ENCODE data around the gene LAMP1. TPM values are rescaled to one million over a fixed set of nuclear protein-coding genes. Genes with fewer than 3 reads are reported as not detected.
"Not testable (repeated sequence)": the region's sequence is repeated elsewhere in the genome, so short reads cannot be mapped to it uniquely, and the experiment has no call there.

The LAMP1 gene
- total RNA-seq, 1 donor from 2014 or later = 55.1 TPM

DNA sequence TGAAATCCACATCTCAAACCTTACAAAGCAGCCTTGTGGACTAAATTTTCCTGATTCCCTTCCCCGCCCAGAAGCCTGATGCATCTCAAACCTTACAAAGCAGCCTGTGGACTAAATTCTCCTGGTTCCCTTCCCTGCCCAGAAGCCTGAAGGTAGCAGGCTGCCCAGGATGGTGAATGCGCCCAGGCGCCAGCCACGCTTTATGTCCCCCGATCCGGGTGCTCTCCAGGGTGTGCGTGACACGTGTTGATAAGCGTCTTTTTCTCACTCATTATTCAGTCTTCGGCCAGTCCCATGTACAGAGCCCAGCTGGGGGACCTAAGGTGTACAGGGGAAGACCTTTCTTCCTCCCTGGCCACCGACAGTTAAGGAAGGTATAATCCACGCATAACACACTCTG, 31.8 kb downstream of the LAMP1 start:
- no peak for DNase-seq

DNA sequence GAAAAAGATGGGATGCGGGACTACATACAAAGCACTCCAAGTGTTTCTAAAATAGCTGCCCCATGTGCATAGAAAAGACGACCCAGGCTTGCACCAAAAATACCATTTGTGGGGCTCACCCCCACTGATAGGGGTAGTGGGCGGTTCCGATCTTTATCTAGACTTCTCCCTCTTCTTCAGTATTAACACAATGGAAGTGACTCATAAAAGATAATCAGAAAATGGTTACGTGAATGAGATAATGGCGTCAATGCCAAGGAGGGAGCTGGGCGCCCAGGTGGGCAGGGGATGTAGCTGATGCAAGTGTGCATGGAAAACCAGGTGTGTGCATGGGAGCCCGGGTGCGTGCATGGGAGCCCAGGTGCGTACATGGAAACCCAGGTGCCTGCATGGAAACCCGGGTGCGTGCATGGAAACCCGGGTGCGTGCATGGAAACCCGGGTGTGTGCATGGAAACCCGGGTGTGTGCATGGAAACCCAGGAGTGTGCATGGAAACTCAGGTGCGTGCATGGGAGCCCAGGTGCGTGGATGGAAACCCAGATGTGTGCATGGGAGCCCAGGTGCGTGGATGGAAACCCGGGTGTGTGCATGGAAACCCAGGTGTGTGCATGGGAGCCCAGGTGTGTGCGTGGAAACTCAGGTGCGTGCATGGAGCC, 32.7 kb downstream of the LAMP1 start:
- DNase-seq = no peak

DNA sequence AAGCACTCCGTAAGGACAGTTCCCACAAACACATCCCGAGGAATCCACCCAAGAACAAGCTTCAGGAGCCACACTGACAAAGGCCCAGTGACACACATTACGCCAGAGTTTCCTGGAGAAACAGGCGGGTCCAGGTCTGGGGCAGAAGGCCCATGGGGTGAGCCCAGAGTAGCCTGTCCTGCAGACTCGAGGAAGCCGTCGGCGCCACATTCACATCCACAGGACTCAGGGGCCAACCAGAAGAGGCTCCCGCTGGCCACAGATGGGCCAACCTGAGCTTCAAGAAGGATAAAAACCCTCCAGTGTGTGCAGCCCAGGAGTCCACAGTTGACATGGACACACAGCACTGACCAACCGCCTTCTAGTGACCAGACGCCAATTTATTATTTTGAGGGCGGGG, 35.6 kb downstream of the LAMP1 start:
- DNase-seq = no peak

DNA sequence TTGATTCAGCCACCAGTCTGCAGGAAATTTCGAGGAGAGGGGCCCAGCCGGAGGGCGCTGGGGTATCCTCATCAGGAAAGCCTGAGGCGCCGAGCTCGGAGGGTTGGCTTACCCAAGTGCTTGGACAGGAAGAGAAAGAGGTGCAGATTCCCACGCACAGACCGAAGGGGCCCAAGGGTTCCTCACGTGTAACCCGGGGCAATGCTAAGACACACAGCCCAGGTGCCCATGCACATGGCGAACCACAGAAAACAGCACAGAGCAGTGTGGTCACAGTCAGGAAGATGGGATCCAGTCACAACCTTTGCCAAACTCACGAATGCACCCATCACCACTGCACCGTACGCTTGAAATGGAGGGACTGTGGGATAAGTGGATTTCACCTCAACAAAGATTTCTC, 36.0 kb downstream of the LAMP1 start:
- no peak for DNase-seq

DNA sequence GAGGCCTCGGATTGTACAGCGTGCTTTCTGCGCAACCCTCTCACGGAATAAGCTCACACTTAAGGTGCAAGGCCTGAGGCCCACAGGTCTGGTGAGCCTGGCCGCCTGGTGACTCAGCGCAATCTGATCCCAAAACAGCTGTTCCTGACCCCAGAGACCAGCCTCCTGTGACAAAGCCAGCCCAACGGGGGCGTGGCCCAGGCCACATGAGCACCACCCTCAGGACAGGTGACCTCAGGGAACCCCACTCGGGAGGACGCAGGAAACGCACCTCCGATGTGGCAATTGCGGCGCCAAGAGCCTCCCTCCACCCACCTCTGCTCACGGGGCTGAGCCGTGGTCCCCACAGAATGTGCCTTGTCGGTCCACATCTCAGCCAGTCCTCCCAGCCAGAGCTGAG, 40.5 kb downstream of the LAMP1 start:
- no peak for DNase-seq

DNA sequence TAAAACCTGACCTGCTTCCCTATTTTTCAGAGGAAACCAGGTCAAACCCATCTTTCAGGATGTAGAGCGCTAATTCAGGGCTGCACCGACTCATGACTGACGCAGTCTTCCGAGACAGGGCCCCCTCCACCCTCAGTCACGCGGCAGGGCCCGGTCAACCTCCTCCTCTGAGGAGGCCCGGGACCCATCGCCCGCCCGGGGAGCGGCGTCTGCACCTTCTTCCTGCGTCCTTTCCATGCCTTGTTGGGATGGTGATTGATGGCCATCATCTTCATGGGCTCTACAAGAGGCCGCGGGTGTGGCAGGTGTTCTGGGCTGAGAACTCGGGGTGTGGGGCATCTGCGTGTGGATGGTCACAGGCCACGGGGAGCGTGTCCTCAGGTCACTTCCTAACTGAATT, 40.9 kb downstream of the LAMP1 start:
- DNase-seq = no peak

DNA sequence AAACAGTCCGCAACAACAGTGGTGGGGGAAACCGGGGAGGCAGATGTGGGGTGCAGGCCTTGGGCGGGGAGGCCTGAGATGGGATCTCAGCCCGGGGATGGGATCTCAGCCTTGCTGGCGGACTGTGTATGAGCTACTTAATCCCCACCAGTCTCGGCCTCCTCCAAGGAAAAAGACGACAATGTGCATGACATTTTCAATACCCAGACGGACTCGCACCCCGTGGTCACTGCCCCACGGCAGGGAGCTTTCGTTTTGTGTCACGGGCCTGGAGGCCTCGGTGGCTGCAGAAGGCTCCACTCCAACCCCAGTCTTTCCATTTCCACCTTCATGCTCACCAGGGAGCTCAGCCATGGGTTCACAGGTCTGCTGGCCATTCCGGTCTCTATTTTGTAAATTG, 41.4 kb downstream of the LAMP1 start:
- DNase-seq = no peak

DNA sequence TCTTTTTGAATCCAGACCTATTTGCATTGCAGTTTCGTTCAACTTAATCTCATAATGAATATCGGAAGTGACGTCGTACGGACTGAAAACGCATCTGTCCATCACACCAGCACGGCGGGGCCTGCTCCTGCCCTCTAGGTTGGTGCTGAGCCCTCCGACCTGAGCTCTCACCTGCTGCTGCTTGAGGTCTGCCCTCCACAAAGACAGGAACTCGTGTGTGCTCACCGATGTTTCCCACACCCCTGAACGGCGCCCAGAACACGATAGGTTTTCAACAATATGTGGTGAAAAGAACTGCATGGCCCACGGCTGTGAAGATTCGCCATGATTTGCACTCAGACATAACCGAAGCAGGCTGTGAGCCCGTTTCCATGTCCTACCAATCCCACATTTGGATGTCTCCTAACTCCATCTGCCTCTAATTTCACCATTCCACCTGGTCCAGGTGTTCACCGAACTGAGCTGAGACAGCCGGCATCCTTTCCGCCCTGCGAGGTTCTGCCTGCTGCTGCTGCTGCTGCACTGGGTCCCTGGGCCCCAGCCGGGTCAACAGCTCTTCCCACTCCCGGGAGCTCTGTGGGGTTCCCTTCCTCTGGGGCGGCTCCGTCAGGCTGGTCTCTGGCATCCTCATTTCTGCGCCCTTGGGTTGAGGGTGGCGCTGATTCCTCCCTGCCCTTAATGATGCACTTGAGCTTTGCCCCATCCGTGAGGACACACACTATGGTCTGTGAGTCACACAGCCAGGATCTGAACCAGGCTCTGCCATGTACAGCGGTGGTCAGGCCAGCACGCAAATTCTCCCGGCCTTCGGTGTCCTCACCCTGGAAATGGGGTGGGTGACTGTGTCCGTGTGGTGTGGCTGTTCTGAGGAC, 46.0 kb downstream of the LAMP1 start:
- DNase-seq = no peak

DNA sequence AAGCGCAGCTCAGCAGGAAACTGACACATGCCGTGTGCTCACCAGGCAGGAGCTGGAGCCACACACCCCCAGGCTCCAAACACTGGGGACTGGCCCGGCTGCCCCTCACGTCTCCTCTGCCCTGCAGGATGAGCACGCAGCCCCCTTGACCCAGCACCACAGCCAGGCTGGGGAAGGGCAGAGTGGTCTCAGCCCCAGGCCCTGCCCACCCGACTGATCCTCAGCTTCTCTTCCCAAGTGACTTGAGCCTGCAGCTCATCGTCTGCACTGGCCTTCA, 46.6 kb downstream of the LAMP1 start:
- DNase-seq = no peak

DNA sequence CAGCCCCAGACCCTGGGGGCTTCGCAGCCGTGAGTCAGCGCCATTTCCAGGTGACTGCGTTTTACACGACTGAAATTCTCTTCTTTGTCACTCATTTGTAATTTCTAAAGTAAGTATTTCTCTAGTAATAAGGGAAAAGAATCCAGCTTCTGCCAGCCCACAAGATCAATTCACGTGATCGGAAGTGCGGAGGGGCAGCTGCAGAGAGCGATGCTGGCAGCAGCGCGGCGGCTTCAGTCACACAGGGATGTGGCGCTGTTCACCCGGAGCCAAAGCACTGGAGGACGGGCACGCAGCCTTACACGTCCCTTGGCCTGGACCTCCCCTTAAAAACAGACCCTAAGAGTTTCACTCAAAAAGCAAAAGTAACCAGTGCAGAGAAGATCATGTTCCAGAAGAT, 48.4 kb downstream of the LAMP1 start:
- no peak for DNase-seq

DNA sequence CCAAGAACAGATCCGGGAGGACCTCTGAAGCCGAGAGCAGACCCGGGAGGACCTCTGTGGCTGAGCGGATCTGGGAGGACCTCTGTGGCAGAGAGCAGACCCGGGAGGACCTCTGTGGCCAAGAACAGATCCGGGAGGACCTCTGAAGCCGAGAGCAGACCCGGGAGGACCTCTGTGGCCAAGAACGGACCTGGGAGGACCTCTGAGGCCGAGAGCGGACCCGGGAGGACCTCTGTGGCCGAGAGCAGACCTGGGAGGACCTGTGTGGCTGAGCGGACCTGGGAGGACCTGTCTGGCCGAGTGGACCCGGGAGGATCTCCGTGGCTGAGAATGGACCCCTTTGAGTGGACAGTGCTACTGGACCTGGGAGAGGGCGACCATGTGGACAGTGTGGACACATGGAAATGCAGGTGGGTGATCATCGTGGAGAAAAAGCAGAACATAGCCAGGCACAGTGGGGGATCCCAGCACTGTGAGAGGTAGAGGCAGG, 50.7 kb downstream of the LAMP1 start:
- DNase-seq = not testable (repeated sequence)

DNA sequence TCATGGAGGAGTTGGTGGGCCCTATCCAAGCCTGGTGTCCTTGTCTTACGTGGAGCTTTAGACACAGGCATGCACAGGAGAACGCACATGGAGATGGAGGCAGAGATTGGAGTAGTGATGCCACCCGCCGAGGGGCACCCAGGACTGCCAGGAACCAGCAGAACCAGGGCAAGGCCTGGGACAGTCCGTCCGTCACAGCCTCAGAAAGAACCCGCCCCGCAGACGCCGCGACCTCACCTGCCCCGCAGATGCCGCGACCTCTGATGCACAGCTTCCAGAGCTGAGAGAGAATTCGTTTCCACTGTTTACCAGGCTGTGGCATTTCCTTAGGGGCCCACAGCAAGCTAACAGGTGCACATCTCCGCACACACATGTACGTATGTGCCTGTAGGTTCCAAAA, 51.6 kb downstream of the LAMP1 start:
- no peak for DNase-seq

DNA sequence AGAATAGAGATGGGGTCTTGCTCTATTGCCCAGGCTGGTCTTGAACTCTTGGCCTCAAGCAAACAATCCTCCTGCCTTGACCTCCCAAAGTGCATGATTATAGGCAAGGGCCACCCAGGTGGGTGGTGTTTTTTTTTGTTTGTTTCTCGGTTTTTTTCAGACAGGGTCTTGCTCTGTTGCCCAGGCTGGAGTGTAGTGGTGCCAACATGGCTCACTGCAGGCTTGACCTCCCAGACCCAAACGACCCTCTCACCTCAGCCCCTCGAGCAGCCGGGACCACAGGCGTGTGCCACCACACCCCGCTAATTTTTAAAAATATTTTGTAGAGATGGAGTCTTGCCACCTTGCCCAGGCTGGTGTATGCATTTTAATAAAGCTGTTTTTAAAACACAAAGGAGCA, 52.0 kb downstream of the LAMP1 start:
- no peak for DNase-seq

DNA sequence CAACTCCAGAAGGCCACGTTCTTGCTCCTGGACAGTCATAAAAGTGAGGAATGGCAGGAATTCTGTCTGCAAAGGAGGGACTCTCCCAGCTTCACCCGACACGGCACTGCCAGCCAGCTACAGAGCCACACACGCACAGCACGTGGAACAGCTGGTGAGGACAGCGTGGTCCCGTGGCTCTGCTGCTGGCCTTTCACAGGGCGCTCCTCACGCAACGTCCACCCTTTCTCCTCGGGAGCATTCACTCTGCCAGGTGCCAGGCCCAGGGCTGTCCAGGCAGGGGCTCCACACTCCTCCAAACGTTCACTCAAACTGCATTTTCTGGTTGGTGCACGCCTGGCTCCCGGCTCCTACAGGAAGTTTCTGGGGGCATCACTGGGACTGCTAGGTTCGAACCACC, 52.5 kb downstream of the LAMP1 start:
- no peak for DNase-seq

DNA sequence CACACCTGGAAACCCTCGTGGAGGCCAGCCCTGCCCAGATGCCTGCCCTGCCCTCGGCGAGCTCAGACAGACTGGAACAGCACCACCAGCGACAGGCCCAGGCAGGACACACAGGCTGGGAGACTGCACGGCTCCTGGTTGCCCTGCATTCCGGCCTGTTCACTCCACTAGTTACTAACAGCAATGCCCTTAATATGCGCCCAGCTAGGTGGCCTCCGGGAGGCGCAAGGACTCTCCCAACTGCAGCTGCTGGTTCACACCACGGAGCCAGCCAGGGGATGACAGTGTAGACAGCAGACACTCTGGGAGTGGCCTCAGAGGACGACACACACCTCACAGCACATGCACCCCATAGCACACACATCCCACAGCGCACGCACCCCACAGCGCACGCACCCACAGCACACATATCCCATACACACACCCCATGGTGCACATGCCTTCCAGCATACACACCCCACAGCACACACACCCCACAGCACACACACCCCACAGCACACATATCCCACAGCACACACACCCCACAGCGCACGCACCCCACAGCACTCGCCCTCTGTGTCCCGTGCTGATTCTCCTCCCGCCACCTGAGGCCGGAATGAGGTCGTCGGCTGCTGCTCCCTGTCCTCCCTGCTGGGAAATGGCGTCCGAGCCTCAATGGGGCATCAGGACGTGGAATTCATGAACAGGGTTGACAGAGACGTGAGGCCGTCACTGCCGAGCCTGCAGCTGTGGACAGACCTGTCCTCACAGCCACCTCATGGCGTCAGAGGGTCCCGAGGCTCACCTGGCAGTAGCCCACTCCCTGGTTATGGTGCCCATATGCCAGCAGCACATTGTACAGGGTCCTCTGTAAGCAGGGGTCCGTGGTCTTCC, 53.3 kb downstream of the LAMP1 start:
- DNase-seq = no peak

DNA sequence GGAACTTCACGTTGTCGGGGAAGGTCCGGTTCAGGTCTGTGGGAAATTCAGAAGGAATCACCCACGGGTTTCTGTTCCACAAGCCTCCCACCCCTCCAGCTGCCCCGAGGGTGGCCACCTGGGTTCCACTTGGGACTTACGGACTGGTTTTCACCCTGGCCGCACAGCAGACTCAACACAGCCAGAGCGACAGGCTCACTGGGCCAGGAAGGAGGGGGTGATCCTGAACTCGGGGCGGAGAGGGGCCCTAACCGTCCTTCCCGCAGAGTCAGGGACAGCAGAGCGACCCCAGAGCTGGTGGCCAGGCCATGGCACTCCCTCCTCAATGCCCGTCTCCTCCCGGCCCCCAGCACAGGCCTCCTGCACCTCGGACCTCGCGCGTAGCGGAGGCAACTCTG, 53.9 kb downstream of the LAMP1 start:
- DNase-seq = no peak

DNA sequence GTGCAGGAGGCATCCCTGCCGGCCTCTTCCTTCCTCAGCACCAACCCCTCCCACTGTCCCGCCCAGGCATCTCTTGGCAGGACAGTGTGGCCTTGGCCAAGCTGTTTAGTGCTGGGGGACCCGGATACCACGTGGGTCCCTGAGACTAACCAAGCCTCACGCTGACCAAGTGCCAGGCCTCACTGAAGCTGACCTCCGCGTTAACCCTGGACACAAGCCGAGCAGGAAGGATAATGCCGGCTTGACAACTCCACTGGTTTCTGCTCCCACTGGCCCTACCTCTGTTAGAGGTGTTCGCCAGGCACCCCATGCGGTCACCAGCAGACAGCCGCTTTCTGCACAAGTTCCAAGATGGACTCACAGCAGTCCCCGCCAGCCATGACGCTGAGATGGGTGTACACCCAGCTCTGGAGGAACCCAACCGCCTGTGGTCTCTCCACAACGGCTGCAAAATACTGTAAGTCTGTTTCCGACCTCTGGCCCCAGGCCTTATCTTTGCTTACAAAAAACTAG, 54.5 kb downstream of the LAMP1 start:
- no peak for DNase-seq

DNA sequence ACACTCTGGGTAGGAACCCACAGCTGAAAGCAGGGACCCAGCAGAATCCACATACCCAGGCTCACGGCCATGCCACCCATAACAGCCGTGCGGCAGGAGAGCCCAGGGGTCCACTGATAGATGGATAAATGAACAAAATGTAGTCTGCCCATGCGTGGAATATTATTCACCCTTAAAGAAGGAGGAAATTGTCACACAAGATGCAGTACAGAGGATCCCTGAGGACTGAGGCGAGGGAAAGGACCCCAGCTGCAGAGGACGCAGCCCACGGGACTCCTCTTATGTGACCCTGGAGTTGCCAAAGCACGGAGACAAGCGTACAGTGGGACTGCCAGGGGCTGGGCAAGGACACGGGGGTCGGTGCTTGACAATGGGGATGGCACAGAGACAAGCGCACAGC, 56.2 kb downstream of the LAMP1 start:
- no peak for DNase-seq

DNA sequence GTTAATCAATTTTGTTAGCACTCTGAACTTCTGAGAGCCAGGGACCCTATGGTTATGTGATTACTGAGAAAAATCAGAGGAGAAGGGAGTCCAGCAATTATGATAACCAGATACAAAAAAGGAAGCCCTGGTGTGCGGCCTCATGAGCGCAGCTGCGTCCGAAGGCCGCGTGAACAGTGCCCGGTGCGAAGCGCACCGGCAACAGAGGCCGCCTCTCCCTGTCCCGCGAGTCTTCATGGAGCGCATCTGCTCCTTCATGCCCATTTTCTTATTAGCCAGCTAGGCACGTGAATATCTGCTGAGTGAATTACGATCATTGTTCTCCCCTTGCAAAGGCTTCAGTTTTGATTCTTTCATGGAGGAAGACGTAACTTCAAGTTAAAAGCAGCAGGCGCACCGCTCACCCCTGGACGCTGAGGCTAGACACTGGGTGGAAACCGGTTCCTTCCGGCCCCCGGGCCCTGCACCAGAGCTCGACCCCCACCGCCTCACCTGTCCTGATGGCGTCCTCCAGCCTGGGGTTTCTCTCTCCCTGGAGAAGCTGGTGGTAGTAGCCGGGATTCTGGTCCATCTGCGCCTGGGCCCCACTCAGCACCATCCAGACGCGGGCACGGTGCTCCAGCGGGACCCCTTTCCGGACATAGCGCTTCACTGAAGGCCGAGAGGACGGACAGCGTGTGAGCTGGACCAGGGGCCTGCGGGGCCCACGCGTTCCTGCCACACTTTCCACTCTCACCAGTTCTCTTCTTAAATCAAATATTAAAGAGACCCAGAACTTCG, 58.0 kb downstream of the LAMP1 start:
- DNase-seq = no peak

DNA sequence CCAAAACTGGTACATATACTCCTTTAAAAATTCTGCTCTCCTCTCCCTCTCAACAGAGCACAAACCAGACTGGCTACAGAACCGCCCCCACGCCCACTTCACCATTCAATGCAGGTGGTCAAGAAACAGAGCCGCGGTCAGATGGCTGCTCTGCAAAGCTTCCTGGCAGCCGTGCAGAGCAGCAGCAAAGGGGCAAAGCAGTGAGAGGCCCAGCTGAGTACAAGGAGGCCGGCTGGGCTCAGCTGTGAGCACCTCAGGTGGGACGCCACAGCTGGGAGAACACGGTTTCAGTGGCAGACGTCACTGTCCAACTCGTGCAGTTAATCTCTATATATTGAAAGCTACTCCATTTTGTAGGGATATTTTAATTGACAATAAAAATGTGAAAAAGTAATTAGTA, 58.6 kb downstream of the LAMP1 start:
- no peak for DNase-seq

DNA sequence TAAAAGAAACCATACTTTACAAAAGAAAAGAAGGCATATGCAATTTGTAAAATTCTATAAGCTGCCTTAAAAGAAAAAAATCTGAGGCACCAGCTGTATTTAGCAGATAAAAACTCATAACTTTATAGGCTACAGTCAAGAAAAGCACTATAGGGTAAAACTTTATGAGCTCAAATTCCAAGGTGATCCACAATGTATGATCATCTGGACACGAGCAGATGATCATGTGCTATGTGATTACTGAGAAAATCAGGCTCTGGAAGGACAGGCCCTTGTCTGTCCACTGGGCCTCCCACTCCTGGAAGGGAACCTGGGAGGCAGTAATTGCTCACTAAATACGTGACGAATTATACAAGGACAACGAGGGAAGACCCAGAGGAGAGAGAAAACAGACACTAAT, 59.6 kb downstream of the LAMP1 start:
- no peak for DNase-seq

DNA sequence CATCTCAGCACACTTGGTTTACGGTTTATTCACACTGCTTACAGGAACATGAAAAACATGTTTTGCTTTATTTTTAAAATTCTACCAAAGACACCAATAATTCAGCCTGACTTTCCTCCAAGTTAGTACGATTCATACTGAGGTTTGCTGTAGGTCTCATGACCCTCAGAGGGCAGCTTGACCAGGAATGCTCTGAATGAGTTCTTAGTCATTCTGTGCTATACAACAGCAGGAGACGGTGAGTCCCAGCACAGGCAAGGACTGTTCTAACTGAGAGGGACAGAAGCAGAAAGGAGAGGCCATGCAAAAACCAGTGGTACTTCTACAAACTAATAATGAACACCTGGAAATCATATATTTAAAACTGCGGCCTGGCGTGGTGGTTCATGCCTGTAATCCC, 60.5 kb downstream of the LAMP1 start:
- DNase-seq = no peak

Measured in occipital lobe (tissue), 2 donors.